ENCODE results near the gene NKD2. TPM values are rescaled to one million over a fixed set of nuclear protein-coding genes. Genes with fewer than 3 reads are reported as not detected.

NKD2 gene
- polyA plus RNA-seq, 1 of the 3 experiments (the other 2 are of a cell fraction): not detected

DNA sequence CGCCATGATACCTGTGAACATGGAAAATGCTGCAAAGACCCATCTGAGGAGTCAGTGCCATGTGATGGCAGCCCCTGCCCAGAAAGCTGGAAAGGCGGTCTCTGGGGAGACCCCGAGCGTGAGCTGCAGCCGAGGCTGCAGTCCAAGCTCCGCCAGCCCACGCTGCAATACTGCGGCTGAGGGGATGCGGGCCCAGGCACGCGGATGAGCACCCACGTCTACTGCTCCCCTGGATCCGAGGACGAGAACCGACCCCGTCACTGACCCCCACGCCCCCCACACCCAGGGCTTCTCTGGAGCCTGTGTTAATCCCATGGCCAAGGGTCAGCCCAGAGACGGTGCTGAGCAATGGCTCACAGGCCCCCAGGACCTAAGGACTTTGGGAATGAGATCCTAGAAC is 70.9 kb downstream of the NKD2 start:
- Histone ChIP-seq H3K4me2 (no peak overlapping the region), H3K36me3 (replicated peaks in 1 of 2; ENCODE audit: control insufficient read depth in 1 of 2, insufficient read depth in 2 of 2, low read length in 1 of 2) (no peaks in the 10 kb centered on the region), H3K27me3 (ENCODE audit: insufficient read depth) (no peaks in the 10 kb centered on the region), H3K27ac (ENCODE audit: low read depth in 2 of 2, low read length in 1 of 2) (no peak overlapping the region), H3K9ac (no peak overlapping the region), H3K4me3 (ENCODE audit: low read depth in 2 of 2, low read length in 1 of 2) (no peak overlapping the region), H3K9me3 (no peaks in the 10 kb centered on the region), H3F3A (replicated peaks; ENCODE audit: insufficient read depth) (no peaks in the 10 kb centered on the region), H2AFZ (ENCODE audit: low read depth) (no peak overlapping the region), H3K79me2 (ENCODE audit: insufficient read depth) (no peaks in the 10 kb centered on the region), H3K4me1 (ENCODE audit: control insufficient read depth in 1 of 2, insufficient read depth in 2 of 2, low read depth in 1 of 2, low read length in 1 of 2) (no peaks in the 10 kb centered on the region), H3K9me2 (no peaks in the 10 kb centered on the region), H4K20me1 (ENCODE audit: insufficient read depth) (no peaks in the 10 kb centered on the region)
- DNase-seq: no peak
- WGBS (ENCODE audit: low lambda C conversion rate): 96% methylated on average over 11 of the region's 18 CpGs
- POLR2A ChIA-PET: no interaction called here
- no peak for TF ChIP-seq CHD2 (IDR thresholded peaks at IDR 0.05; ENCODE audit: low read length, partially characterized antibody)
- TF ChIP-seq, protein P1, sequence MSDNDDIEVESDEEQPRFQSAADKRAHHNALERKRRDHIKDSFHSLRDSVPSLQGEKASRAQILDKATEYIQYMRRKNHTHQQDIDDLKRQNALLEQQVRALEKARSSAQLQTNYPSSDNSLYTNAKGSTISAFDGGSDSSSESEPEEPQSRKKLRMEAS (IDR thresholded peaks at IDR 0.05; ENCODE audit: low read depth): no peak
- TF ChIP-seq, protein P2, sequence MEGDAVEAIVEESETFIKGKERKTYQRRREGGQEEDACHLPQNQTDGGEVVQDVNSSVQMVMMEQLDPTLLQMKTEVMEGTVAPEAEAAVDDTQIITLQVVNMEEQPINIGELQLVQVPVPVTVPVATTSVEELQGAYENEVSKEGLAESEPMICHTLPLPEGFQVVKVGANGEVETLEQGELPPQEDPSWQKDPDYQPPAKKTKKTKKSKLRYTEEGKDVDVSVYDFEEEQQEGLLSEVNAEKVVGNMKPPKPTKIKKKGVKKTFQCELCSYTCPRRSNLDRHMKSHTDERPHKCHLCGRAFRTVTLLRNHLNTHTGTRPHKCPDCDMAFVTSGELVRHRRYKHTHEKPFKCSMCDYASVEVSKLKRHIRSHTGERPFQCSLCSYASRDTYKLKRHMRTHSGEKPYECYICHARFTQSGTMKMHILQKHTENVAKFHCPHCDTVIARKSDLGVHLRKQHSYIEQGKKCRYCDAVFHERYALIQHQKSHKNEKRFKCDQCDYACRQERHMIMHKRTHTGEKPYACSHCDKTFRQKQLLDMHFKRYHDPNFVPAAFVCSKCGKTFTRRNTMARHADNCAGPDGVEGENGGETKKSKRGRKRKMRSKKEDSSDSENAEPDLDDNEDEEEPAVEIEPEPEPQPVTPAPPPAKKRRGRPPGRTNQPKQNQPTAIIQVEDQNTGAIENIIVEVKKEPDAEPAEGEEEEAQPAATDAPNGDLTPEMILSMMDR (IDR thresholded peaks at IDR 0.05): no peak
- CTCF ChIA-PET: interaction anchor here (0.9 kb wide), 1 partner anchor 10 kb away, joined by 3 read pairs; no protein-coding TSS in a partner anchor

- H3K9ac ChIP-seq: no peak overlapping the region
Observed at GRCh38 chr5:1079961-1080360, 71.4 kb downstream of the NKD2 start.

More at GRCh38 chr5:1079961-1080360, 71.4 kb downstream of the NKD2 start:
- TF ChIP-seq POLR2AphosphoS5 (IDR thresholded peaks at IDR 0.05; ENCODE audit: low read depth, low read length): no peak
- TF ChIP-seq SIN3A (IDR thresholded peaks at IDR 0.05; ENCODE audit: borderline replicate concordance, low read depth, low read length): no peak
- no peak for TF ChIP-seq RCOR1 (IDR thresholded peaks at IDR 0.05; ENCODE audit: low read length)
- no peak for TF ChIP-seq EZH2phosphoT487 (IDR thresholded peaks at IDR 0.05; ENCODE audit: borderline replicate concordance, low read depth)
- no peak for TF ChIP-seq MXI1 (IDR thresholded peaks at IDR 0.05; ENCODE audit: low read depth, low read length)
- no peak for TF ChIP-seq RAD21 (IDR thresholded peaks at IDR 0.05; ENCODE audit: low read length)
- TF ChIP-seq FOXJ3 (CRISPR knock-in tag; IDR thresholded peaks at IDR 0.05): no peak
- TF ChIP-seq NFIC (IDR thresholded peaks at IDR 0.05; ENCODE audit: borderline replicate concordance): no peak
- TF ChIP-seq, protein P3, sequence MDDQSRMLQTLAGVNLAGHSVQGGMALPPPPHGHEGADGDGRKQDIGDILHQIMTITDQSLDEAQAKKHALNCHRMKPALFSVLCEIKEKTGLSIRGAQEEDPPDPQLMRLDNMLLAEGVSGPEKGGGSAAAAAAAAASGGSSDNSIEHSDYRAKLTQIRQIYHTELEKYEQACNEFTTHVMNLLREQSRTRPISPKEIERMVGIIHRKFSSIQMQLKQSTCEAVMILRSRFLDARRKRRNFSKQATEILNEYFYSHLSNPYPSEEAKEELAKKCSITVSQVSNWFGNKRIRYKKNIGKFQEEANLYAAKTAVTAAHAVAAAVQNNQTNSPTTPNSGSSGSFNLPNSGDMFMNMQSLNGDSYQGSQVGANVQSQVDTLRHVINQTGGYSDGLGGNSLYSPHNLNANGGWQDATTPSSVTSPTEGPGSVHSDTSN (IDR thresholded peaks at IDR 0.05): no peak
- TF ChIP-seq RXRA (IDR thresholded peaks at IDR 0.05; ENCODE audit: borderline replicate concordance, low read depth): no peak
- TF ChIP-seq, protein P1 (IDR thresholded peaks at IDR 0.05; ENCODE audit: low read depth): no peak
- no peak for TF ChIP-seq NRF1 (IDR thresholded peaks at IDR 0.05; ENCODE audit: low read depth, low read length)
- no peak overlapping the region for H3K4me3 ChIP-seq (ENCODE audit: low read depth in 2 of 2, low read length in 1 of 2)
- H3K4me1 ChIP-seq (ENCODE audit: control insufficient read depth in 1 of 2, insufficient read depth in 2 of 2, low read depth in 1 of 2, low read length in 1 of 2): no peaks in the 10 kb centered on the region
- H3K27ac ChIP-seq (ENCODE audit: low read depth in 2 of 2, low read length in 1 of 2): no peak overlapping the region
- no peaks in the 10 kb centered on the region for H3K9me3 ChIP-seq
- ChIA-PET CTCF (interaction anchor here (0.9 kb wide), 1 partner anchor 11 kb away, joined by 3 read pairs; no protein-coding TSS in a partner anchor), POLR2A (no interaction called here)
- DNase-seq: no peak
- H3K27me3 ChIP-seq (ENCODE audit: insufficient read depth): no peaks in the 10 kb centered on the region
- no peaks in the 10 kb centered on the region for H3K79me2 ChIP-seq (ENCODE audit: insufficient read depth)
- H3K4me2 ChIP-seq: no peak overlapping the region
- H3K36me3 ChIP-seq (replicated peaks in 1 of 2; ENCODE audit: control insufficient read depth in 1 of 2, insufficient read depth in 2 of 2, low read length in 1 of 2): no peaks in the 10 kb centered on the region
- no peaks in the 10 kb centered on the region for H3K9me2 ChIP-seq
- H4K20me1 ChIP-seq (ENCODE audit: insufficient read depth): no peaks in the 10 kb centered on the region
- no peak overlapping the region for H2AFZ ChIP-seq (ENCODE audit: low read depth)
- 69% methylated on average over 4 of the region's 35 CpGs for WGBS (ENCODE audit: low lambda C conversion rate)
- no peaks in the 10 kb centered on the region for H3F3A ChIP-seq (replicated peaks; ENCODE audit: insufficient read depth)
